MCF 10A (cell line): Measurements from ENCODE around the gene SHISA6. TPM values are rescaled to one million over a fixed set of nuclear protein-coding genes. Genes with fewer than 3 reads are reported as not detected.

ENCODE experiments used
- BruUV-seq: library from RNA; stranded (reverse); fragments of 400-500 nt; replicated peaks from 2 replicates; lab custom pipeline; 2021; lab: Mats Ljungman, UMichigan
- CTCF ChIA-PET: fragments of 300-600 bp; sonication (Branson Sonifier 250); formaldehyde crosslinking; extraction: SDS; loops from one replicate; lab custom pipeline; 2021; ENCODE audit warnings: antibody characterized with exemption, inconsistent platforms; lab: Yijun Ruan, JAX
- POLR2A ChIA-PET: fragments of 300-600, 350-650 bp; sonication (Branson Sonifier 250); formaldehyde crosslinking; extraction: SDS; loops from one replicate; lab custom pipeline; 2020; ENCODE audit warnings: antibody characterized with exemption, inconsistent platforms; lab: Yijun Ruan, JAX
- DNase-seq: peaks from one replicate; pipeline ENCODE4 v3.0.0-alpha.2; 2018; ENCODE audit not compliant: unreplicated experiment
- H3K27ac Mint-ChIP-seq: one replicate; pipeline ENCODE4 v1.8.0; 2022; ENCODE audit warnings: mild to moderate bottlenecking, low read depth, mixed read lengths; ENCODE audit not compliant: unreplicated experiment
- H3K27me3 Mint-ChIP-seq: one replicate; pipeline ENCODE4 v1.8.0; 2022; ENCODE audit warnings: mixed read lengths; ENCODE audit not compliant: insufficient read depth, unreplicated experiment
- H3K36me3 Mint-ChIP-seq: one replicate; pipeline ENCODE4 v1.8.0; 2022; ENCODE audit warnings: mild to moderate bottlenecking, moderate library complexity, mixed read lengths; ENCODE audit not compliant: insufficient read depth, unreplicated experiment
- H3K4me1 Mint-ChIP-seq: one replicate; pipeline ENCODE4 v1.8.0; 2022; ENCODE audit warnings: mixed read lengths; ENCODE audit not compliant: insufficient read depth, unreplicated experiment
- H3K4me3 Mint-ChIP-seq: one replicate; pipeline ENCODE4 v1.8.0; 2022; ENCODE audit warnings: mild to moderate bottlenecking, moderate library complexity, mixed read lengths; ENCODE audit not compliant: unreplicated experiment
- H3K9me3 Mint-ChIP-seq: one replicate; pipeline ENCODE4 v1.8.0; 2022; ENCODE audit warnings: mixed read lengths; ENCODE audit not compliant: unreplicated experiment
- CTCF ChIP-seq: fragments of 200-600 bp; IDR thresholded peaks from one replicate; pipeline ENCODE4 v1.8.0; 2022; ENCODE audit warnings: antibody characterized with exemption, mild to moderate bottlenecking; ENCODE audit not compliant: unreplicated experiment
- intact Hi-C: fragments of 100-400 bp; cut with micrococcal nuclease; formaldehyde crosslinking; loops from 2 replicates; pipeline ENCODE4 v1.14.1; 2022
- total RNA-seq: library from RNA; stranded (reverse); gene quantifications from 2 replicates; pipeline ENCODE4 v1.2.3, GENCODE V29; 2022

Gene SHISA6
- total RNA-seq, 1 experiment from 2014 or later, result not detected

GRCh38 chr17:11548398-11548797 lies 307.4 kb downstream of the SHISA6 start:
- Mint-ChIP-seq H3K4me3 (no peak overlapping the region), H3K36me3 (no peaks in the 10 kb centered on the region), H3K4me1 (peaks cover 9% of the 10 kb centered on the region), H3K9me3 (no peaks in the 10 kb centered on the region), H3K27ac (no peak overlapping the region), H3K27me3 (no peaks in the 10 kb centered on the region)
- TF ChIP-seq CTCF, result no peak
- intact Hi-C loops, result no loop called here
- DNase-seq, result no peak
- ChIA-PET CTCF (no interaction called here), POLR2A (no interaction called here)
- no TSS peak for BruUV-seq

- Mint-ChIP-seq H3K9me3 (no peaks in the 10 kb centered on the region), H3K4me3 (no peak overlapping the region), H3K4me1 (peaks cover 23% of the 10 kb centered on the region), H3K27me3 (no peaks in the 10 kb centered on the region), H3K27ac (no peak overlapping the region), H3K36me3 (no peaks in the 10 kb centered on the region)
- no peak for TF ChIP-seq CTCF
- DNase-seq, result no peak
- ChIA-PET CTCF (interaction anchor here (0.5 kb wide), 1 partner anchor 933 kb away, joined by 3 read pairs; no protein-coding TSS in a partner anchor), POLR2A (no interaction called here)
- intact Hi-C loops, result no loop called here
- no TSS peak for BruUV-seq
Measured at GRCh38 chr17:11550431-11550830, 309.4 kb downstream of the SHISA6 start.

- intact Hi-C loops, result no loop called here
- Mint-ChIP-seq H3K27ac (no peak overlapping the region), H3K4me1 (peaks cover 23% of the 10 kb centered on the region), H3K27me3 (no peaks in the 10 kb centered on the region), H3K4me3 (no peak overlapping the region), H3K36me3 (no peaks in the 10 kb centered on the region), H3K9me3 (no peaks in the 10 kb centered on the region)
- ChIA-PET CTCF (no interaction called here), POLR2A (no interaction called here)
- no TSS peak for BruUV-seq
- no peak for DNase-seq
- TF ChIP-seq CTCF, result no peak
Measured at GRCh38 chr17:11551442-11551841, 310.4 kb downstream of the SHISA6 start.

- H3K4me1 Mint-ChIP-seq, result peaks cover 27% of the 10 kb centered on the region
- no peaks in the 10 kb centered on the region for H3K27me3 Mint-ChIP-seq
- H3K36me3 Mint-ChIP-seq, result no peaks in the 10 kb centered on the region
- no TSS peak for BruUV-seq
- H3K9me3 Mint-ChIP-seq, result no peaks in the 10 kb centered on the region
- intact Hi-C loops, result no loop called here
- TF ChIP-seq CTCF, result no peak
- POLR2A ChIA-PET, result interaction anchor here (0.6 kb wide), 1 partner anchor 984 kb away, joined by 3 read pairs; no protein-coding TSS in a partner anchor
- DNase-seq, result no peak
- H3K27ac Mint-ChIP-seq, result no peak overlapping the region
- H3K4me3 Mint-ChIP-seq, result no peak overlapping the region
- CTCF ChIA-PET, result interaction anchor here (0.5 kb wide), 1 partner anchor 592 kb away, joined by 3 read pairs; no protein-coding TSS in a partner anchor
Measured at GRCh38 chr17:11553135-11553534, 312.1 kb downstream of the SHISA6 start.
